K562 (cell line): ENCODE results near the gene PROP1. TPM values are rescaled to one million over a fixed set of nuclear protein-coding genes. Genes with fewer than 3 reads are reported as not detected.

Source experiments
- FOXA3 ChIP-seq, 2 experiments: fragments of 450-650 bp in 1 of 2; sonication (generic) in 1 of 2; formaldehyde crosslinking; IDR thresholded peaks in 1 of 2; conservative IDR thresholded peaks in 1 of 2; 2 replicates each; pipeline versions ENCODE4 v1.4.0 to v1.8.0; 2020 to 2022; ENCODE audit warnings: mild to moderate bottlenecking in 2 of 2, missing genetic modification reagents in 1 of 2
- SAFB2 ChIP-seq: fragments of 200-400 bp; formaldehyde crosslinking; IDR thresholded peaks from 2 replicates; pipeline ENCODE4 v1.6.1; 2018; ENCODE audit warnings: borderline replicate concordance, low read length, low read depth, moderate library complexity; ENCODE audit not compliant: severe bottlenecking
- STAT5B ChIP-seq: fragments of 250-450 bp; sonication (Bioruptor Pico); IDR thresholded peaks from 2 replicates; pipeline ENCODE4 v1.8.0; 2021; ENCODE audit warnings: mild to moderate bottlenecking, inconsistent platforms
- polyA plus RNA-seq, 8 experiments: library from polyadenylated mRNA; depleted of rRNA in 4 of 8; stranded (reverse) in 5 of 8; unstranded in 3 of 8; fragments of >200 nt; fragmentation: Nextera tagmentation in 2 of 8; fragmentation: Illumina TruSeq in 1 of 8; extraction: Ambion mirVana in 2 of 8; extraction: Trizol in 1 of 8; gene quantifications; 2 replicates each; pipeline versions ENCODE4 v1.2.1 to v1.2.3, GENCODE V29; 2011 to 2014; ENCODE audit warnings: inconsistent platforms in 1 of 8, missing spikeins in 1 of 8
- total RNA-seq, 7 experiments: library from RNA; depleted of rRNA in 6 of 7; stranded (reverse); fragments of >200 nt in 6 of 7; fragmentation: Illumina TruSeq in 2 of 7; extraction: Trizol in 2 of 7; gene quantifications; 2 replicates each; pipeline versions ENCODE4 v1.2.1 to v1.2.3, GENCODE V29; 2011 to 2021; ENCODE audit warnings: low replicate concordance in 1 of 7
- TF ChIP-seq, protein P1 (sequence below), 2 experiments: IDR thresholded peaks in 1 of 2; conservative IDR thresholded peaks in 1 of 2; 2 replicates each; pipeline ENCODE4 v1.6.1; 2016; ENCODE audit warnings: low read depth in 2 of 2, mild to moderate bottlenecking in 1 of 2, missing compliant biosample characterization in 1 of 2, missing genetic modification characterization in 1 of 2, moderate library complexity in 1 of 2
- TF ChIP-seq, protein P2 (sequence below): sonication (generic); formaldehyde crosslinking; IDR thresholded peaks from 2 replicates; pipeline ENCODE4 v1.8.0; 2022; ENCODE audit warnings: mild to moderate bottlenecking, missing genetic modification reagents, borderline replicate concordance

The PROP1 gene
- total and polyA plus RNA-seq, 9 of the 15 experiments (the other 6 are each of a cell fraction or from before 2014, with no cell fraction given), result not detected

GRCh38 chr5:177994063-177994462, 2.0 kb downstream of the PROP1 start (continued):
- TF ChIP-seq, protein P1, sequence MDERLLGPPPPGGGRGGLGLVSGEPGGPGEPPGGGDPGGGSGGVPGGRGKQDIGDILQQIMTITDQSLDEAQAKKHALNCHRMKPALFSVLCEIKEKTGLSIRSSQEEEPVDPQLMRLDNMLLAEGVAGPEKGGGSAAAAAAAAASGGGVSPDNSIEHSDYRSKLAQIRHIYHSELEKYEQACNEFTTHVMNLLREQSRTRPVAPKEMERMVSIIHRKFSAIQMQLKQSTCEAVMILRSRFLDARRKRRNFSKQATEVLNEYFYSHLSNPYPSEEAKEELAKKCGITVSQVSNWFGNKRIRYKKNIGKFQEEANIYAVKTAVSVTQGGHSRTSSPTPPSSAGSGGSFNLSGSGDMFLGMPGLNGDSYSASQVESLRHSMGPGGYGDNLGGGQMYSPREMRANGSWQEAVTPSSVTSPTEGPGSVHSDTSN (CRISPR knock-in tag; IDR thresholded peaks at IDR 0.05; ENCODE audit: low read depth), result no peak
- TF ChIP-seq, protein P1 (tag; conservative IDR thresholded peaks at IDR 0.05; ENCODE audit: low read depth), result no peak
- TF ChIP-seq STAT5B (CRISPR knock-in tag) (no peak), SAFB2 (no peak), FOXA3 (CRISPR knock-in tag; conservative IDR thresholded peaks at IDR 0.05 in 1 of 2, IDR thresholded peaks at IDR 0.05 in 1 of 2) (no peak)
- TF ChIP-seq, protein P2, sequence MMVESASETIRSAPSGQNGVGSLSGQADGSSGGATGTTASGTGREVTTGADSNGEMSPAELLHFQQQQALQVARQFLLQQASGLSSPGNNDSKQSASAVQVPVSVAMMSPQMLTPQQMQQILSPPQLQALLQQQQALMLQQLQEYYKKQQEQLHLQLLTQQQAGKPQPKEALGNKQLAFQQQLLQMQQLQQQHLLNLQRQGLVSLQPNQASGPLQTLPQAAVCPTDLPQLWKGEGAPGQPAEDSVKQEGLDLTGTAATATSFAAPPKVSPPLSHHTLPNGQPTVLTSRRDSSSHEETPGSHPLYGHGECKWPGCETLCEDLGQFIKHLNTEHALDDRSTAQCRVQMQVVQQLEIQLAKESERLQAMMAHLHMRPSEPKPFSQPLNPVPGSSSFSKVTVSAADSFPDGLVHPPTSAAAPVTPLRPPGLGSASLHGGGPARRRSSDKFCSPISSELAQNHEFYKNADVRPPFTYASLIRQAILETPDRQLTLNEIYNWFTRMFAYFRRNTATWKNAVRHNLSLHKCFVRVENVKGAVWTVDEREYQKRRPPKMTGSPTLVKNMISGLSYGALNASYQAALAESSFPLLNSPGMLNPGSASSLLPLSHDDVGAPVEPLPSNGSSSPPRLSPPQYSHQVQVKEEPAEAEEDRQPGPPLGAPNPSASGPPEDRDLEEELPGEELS (CRISPR knock-in tag), result no peak
